8988T (cell line): ENCODE results near the gene TDO2.
A peak's percentile ranks its signal among the peaks of the same experiment; 100 is the strongest.
"Not testable (repeated sequence)": the region's sequence is repeated elsewhere in the genome, so short reads cannot be mapped to it uniquely, and the experiment has no call there.

Experiments
- DNase-seq: peaks from one replicate; pipeline ENCODE4 v3.0.0; 2011

The TDO2 gene

DNA sequence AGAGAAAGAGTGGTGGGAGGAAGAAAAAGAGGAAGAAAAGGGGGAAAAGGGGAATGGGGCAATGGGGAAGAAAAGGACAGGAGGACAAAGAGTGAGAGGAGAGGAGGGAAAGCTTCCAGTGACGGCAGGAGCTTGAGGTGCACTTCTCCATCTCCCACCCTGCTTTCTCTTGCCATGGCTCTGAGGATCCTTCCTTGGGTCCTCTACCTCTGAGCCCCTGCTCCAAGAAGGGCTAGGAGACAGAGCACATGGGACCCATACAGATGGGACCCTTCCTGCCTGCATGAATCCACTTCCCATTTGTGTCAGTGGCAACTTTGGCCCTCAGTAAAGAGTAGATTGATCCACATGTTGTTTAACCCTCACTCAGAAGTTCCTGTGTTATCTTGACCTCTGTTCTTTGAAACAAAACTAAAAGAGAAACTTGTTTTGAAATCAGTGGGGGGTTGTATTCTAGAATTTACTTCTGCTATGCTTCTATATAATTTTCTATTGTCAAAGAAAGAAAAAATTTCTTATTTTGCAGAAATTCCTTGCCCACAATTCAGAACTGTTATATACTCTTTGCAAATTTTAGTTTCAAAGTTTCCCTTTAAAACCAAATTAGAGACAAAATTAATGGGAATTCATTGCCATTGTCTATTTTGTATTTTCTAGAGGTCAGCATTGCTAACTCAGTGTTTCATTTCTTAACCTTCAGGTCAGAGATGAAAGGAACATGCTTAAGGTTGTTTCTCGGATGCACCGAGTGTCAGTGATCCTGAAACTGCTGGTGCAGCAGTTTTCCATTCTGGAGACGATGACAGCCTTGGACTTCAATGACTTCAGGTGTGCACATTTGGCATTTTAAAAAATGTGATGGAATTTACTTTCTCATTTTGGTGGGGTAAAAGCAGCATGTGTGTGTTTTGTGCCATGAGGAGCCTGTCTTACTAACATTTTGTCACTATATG lies 5.0 kb downstream of the TDO2 start:
- no peak for DNase-seq

DNA sequence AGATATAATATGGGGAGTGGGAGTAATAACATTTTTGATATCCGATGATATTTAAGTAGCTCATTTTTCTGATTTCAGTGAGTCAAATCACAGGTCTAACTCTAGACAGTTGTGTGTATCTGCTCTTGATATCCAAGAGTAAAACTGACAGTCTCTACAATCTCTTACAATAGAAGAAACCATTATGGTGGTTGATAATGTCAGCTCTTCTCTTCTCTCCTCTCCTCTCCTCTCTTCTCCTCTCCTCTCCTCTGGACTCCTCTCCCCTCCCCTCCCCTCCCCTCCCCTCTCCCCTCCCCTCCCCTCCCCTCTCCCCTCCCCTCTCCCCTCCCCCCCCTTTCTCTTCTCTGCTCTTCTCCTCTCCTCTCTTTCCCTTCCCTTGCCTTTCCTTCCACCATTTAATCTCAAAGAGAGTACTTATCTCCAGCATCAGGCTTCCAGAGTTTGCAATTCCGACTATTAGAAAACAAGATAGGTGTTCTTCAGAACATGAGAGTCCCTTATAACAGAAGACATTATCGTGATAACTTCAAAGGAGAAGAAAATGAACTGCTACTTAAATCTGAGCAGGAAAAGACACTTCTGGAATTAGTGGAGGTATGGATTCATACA lies 6.2 kb downstream of the TDO2 start:
- DNase-seq, result no peak

DNA sequence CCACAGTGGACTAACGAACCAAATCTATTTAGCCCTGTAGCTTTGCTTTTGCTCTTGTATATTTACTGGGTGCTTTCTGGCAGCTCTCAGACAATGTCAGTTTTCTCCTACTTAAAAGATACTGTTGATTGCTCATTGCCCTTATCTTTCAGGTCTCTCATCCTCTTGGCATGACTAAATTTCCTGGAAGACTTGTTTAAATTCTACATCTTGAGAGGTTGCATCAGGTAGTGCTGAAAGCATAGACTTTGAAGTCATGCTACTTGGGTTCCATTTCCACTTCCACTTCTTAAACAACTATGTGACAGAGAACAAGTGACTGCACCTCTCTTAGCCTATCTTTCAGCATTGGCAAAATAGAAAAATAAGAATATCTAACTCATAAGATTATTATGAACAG lies 8.4 kb downstream of the TDO2 start:
- no peak for DNase-seq

DNA sequence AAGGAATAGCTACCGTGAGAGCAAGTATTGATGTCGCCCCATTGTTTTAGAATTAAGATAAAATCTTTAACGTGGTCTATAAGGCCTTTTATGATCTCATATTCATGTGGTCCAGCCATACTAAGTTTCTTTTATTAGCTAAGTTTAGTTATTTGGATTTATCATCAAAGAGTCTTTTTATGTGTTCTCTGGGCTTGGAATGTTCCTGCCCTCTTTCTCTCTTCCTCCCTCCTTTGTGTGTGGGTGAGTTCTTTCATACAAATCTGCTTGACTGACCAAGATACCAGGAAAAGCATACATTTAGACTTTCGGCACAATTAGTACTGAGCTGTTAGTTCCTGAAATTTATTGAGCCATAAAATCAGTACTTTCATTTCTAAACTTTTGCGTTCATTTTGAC lies 11.3 kb downstream of the TDO2 start:
- DNase-seq, result no peak

DNA sequence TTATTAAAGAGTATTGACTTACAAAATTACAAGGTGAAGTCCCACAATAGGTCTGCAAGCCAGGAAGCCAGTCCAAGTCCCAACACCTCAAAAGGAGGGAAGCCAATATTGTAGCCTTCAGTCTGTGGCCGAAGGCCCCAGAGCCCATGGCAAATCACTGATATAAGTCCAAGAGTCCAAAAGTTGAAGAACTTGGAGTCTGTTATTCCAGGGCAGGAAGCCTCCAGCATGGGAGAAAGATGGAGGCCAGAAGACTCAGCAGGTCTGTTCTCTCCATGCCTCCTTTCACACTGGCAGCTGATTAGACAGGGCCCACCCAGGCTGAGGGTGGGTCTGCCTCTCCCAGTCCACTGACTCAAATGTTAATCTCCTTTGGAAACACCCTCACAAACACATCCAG lies 18.1 kb downstream of the TDO2 start:
- no peak for DNase-seq

DNA sequence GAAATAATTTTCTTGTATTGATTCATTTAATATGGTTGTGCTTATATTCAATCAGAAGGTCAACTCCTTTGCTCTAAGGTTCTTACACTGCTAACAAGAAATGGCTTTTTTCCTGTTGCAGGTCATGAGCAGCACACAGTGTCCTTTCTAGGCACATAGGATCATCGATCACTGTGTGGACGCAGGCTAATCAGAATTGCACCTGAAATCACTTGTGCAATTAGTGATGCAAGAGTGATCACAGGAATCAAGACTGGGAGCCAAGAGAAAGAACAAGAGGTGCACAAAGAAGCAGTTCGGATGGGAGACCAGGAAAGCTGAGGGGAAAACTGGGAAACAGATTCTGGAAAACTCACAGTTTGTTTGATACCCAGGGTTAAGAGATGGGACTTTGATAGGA lies 21.1 kb downstream of the TDO2 start:
- DNase-seq, result no peak

DNA sequence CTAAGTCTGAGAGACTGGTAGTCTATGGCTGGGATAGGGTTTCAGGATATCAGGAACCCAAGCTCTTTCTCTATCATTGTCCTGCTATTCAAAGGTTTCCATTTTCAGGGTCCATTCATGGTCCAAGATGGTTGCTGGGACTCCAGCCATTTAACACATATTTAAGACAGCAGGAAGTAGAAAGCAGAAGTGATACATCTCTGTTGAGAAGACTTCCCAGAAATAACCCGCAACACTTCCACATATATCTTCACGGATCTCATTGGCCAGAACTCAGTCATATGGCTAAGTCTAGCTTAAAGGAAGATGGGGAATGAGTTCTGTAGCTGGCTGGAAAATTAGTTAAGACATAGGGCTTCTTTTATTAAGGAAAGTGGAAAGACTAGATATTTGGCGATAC lies 26.3 kb downstream of the TDO2 start:
- no peak for DNase-seq

DNA sequence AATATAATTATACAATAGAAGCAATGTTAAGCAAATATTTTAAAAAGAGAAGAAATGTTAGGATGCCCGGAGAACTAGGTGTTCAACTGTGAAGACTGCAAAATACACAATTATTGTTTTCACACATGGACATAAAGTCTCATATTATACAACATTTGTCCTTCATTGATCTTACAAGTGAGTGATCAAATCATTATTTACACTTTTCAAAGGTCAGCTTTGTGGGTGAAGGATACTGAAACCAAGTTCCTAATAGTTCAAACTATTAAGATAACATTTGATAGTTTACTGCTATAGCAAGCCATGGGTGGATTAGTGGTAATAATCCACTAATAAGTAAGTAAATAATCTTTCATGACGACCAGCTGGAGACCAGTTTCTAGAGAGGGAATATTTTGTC lies 26.8 kb downstream of the TDO2 start:
- DNase-seq, result no peak

DNA sequence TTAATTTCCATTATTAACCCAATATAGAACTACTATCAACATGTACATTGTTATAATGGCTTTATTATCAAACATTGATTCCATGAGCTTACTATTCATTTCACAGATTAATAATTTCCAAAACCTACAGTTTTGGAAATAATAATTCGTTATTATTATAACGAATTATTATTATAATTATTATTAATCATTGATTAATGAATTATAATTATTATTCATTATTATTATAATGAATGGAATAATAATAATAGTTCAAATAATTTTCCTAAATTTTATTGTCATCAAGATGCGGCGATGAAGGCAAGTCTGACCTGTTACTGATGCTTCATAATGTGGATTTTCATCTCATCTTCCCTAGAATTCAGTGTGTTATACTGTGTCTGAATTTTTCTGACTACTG lies 28.1 kb downstream of the TDO2 start:
- no peak for DNase-seq

DNA sequence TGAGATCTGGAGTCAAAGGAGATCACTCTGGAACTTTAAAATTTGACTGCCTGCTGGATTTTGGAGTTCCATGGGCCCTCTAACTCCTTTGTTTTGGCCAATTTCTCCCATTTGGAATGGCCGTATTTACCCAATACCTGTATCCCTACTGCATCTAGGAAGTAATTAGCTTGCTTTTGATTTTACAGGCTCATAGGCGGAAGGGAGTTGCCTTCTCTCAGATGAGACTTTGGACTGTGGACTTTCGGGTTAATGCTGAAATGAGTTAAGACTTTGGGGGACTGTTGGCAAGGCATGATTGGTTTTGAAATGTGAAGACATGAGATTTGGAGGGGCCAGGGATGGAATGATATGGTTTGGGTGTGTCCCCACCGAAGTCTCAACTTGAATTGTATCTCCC lies 31.1 kb downstream of the TDO2 start:
- DNase-seq, result not testable (repeated sequence)

DNA sequence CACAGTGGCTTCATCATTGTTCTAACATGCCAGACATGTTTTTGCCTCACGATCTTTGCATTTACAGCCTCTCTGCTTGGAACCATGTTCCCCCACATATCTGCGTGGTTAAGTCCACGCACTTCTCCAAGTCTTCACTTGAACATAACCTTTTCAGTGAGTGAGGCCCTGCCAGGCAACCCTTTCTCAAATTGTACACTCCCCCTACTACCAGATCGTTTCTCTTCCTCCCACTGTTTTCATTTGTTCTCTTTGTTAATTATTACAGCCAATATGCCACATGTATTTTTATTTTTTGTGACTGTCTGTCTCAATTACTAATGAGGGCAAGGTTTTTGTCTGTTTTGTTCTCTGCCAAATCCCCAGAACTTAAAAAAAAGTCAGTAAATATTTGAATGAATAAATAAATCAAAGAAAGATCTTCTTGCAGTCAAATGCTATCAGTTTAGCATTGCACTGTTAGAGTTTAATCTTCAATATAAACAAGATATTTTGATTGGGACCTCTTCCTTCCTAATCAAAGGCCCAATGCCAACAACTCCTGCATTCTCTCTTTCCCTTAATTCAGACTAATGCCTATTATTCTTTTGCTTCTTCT lies 32.0 kb downstream of the TDO2 start:
- DNase-seq, result no peak

DNA sequence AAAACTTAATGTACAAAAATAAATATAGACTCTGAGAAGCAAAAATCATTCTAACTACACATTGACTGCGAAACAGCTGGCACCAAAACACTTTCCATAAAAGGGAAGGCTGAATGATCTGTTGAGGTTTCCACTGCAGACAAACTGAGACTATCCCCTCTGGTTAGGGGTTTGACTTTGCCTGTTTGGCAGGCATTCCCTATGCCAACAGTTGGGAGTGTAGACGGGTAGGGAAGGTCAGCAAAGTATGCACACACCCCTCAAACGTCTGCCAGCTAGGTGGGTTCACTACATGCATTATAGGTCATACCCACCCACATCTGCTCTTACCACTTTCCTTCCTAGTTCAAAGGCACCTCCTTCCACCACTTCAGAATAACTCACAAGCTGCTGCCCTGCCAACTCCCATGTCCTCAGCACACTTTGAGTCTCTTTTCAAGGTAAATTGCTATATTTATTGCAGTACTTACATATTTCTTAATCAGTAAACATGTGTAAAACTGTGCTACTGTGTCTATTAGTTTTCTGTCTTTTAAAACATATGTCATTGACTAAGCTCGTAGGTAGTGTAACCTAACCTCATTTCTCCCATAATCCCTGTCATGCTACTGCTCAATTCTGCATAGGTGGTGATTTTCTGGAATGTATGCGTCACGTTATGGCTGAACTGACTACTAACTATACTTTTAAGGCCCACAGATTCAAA lies 37.7 kb downstream of the TDO2 start:
- DNase-seq, result no peak

DNA sequence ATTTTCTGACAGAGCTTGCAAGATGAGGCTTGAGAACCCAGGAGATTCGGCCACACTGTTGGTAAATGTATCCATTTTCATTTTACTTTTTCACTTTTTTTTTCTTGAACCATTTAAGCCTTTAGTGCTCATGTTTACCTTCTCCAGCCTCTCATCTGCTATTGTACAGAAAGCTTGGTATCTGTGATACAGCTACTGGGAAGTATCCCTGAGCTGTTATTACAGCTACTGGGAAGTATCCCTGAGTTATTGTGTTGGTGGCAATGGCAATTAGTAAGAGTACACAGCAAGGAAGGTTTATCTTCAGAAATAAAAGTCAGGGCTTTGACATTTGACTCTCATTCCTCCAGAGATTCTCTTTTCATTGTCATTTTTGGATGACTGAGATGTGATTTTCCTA lies 38.3 kb downstream of the TDO2 start:
- DNase-seq, result no peak

DNA sequence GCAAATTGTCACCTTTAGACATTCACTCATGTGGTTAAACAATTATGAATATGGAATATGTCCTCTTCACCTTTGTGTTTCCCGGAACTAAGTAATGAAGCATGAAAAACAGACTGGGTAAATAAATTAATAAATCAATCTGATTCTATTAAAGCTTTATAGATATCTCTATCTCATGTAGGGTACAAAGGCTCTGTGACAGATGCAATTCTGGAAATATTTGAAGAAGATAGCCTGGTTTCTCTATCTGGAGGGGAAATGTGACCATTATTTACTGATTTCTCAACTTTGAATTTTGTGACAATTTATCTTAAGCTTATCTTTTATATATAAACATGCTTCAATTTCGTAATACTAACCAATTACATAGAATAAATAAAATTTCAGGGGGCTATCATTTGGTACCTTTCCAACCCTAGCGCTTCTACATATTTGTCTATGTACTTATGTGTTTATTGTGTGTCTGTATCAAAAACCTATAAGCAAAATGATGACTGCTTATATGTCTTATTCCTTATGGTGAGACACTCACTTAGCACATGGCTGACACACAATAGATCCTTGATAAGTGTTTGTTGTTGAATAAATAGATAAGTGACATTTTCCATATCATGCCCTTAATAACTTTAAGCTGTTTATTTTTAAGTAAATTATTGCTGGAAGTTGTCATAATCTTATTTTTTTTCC lies 40.3 kb downstream of the TDO2 start:
- DNase-seq, result no peak

DNA sequence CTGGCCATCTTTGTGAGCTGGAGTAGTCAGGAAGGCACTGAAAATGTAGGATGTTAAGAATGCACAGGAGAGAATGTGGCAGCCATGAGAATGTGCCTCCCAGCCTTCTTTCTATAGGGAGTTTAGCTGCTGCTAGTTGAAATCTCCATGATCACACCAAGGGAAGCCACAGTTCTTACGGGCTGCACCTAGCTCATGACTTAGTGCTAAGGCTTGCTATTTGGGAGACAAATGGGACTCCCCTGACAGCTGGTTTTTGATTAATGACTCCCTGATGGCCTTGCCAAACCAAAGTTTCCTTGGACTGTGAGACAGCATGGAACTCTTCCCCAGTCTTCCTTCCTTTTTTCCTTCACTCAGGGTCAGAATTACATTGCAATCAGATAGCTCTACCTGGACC lies 41.0 kb downstream of the TDO2 start:
- no peak for DNase-seq

DNA sequence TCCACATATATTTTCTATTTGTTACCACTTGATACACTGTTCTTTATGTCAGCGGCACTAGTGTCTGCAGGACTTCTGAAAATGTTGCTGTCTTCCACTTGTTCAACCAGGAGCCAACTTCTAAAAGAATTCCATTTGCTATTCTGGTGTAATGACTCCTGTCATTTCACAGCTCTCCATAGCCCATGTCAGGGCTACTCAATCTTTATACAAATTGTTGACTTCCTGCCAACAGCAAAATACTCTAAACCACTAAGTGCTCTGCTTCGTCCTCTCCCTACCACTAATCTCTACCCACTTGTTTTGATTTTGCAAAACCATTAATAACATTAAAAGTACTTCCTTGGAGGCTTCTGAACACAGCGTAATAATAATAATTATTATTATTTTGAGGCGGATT lies 43.0 kb downstream of the TDO2 start:
- DNase-seq, result no peak

DNA sequence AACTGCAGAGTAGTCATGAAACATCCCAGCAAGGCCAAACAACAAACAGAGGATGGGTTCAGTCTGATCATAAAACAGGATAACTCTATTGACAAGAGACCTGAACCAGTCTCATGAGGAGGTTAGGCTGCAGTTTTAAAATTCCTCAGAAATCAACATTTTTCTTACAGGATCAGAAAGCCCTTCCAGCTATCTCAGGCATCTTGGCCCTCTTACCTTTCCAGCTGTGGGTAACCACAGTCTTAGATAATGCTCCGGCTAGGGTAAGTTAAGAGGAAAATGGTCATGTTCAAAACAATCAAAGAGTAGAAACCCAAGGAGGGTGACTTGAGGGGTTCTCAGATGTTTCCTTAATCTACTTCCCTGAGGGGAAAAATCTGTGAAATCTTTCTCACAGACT lies 45.0 kb downstream of the TDO2 start:
- DNase-seq, result no peak

DNA sequence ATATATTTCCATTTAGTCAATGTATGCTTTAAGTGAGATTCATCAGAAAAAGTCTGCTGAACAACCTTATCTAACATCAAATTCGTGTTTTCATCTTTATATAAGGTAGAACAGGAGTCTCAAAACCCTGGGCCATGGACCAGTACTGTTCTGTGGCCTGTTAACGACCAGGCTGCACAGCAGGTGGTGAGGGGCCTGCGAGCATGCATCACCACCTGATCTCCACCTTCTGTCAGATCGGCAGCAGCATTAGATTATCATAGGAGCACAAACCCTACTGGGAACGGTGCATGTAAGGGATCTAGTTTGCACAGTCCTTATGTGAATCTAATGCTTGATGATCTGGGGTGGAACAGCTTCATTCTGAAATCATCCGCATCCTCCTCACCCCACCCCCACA lies 47.0 kb downstream of the TDO2 start:
- DNase-seq, result no peak

DNA sequence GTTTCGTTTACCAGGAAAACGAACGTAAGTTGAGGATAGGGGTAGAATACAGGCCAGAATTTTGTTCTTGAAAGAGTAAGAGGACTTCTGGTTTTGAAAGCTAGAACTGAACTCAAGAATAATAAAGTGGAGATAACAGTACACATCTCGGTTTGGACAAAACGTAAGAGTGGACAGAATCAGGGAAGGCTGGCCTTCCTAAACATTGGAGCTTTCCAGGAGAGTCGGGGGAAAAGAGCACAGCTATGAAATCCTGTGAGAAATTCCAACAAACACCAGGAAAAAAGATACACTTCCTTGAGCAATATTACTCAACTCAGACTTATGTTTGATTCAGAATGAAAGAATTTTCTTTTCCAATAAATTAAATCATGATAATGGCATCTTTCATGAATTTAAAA lies 49.0 kb downstream of the TDO2 start:
- DNase-seq, result no peak

DNA sequence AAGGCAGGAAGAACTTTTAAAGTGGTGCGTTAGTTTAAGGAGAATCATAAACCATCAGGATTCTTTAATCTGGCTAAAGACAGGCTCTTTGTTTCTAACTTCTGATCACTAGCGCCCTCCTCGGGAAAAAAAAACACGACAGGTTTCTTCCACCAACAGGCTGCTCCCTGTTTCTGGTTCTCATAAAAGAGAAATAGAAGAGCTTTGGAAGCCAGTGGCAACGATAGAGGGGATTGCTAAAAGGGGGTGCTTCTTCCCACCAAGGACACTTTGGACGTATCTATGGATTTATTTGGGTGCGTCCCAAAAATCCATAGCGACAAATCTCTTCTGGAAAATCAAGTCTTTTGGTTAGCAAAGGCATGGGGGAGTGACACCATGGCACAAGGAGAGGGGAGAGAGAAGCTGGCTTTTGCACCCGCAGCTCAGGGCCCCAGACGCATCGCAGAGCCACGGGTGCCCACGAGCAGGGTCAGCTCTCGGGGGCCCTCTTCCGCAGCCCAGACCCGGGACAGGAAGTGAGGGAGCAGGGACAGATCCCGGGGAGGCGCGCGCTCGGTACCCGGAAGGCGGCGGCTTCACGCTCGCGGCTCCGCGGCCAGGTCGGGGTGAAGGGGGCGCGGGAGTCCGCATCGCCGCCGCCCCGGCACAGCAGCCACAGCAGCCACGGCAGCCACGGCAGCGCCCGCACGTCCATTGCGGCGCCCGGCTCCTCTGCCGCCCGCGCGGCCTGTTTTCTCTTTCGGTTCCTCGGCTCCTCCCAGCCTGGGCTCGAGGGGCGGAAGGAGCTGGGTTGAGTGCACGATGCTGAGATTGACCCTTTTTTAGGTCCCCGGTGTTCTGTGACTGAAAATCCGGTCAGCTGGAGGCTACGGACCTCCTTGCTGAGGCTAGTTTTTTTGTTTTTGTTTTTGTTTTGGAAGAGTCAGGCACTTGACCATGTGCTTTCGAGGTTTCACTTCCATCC lies 49.9 kb downstream of the TDO2 start, which contains the start of gene CTSO:
TSS of gene CTSO (minus strand) at position 716 of the 967 bp plus-strand sequence. CDS start at position 697, 19 bp downstream.
- peak; percentile 13 for DNase-seq

DNA sequence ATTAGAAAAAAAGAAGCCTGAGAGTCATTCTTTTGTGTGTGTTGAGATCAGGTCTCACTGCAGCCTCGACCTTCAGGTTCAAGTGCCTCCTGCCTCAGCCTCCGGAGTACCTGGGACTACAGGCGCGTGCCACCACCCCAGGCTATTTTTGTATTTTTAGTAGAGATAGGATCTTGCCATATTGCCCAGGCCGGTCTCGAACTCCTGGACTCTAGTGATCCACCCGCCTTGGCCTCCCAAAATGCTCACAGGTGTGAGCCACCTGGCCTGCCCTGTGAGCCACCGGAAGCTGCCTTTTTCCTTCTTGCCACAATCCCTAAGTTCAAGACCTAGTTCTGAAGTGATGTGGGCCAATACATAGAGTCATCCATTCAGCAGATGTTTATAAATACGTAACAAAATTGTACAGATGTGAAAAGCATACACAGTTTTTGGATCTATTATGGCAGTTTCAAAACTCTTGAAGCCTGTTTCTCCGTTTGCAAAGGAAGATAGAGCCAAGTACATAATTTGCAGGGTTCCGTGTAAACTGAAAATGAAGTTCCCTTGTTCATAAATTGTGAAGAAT lies 50.7 kb downstream of the TDO2 start:
- no peak for DNase-seq
